ENCODE results near the gene ETFBKMT.

Gene ETFBKMT

GRCh38 chr12:31659087-31659942, at the start of gene ETFBKMT:
Gene ETFBKMT (plus strand): TSS chr12:31659688. CDS start chr12:31661954, 2,266 bp downstream.
- DNase-seq (ENCODE audit: insufficient read length, low spot score) (peak; percentile 73), FAIRE-seq (peak; percentile 94)

DNA sequence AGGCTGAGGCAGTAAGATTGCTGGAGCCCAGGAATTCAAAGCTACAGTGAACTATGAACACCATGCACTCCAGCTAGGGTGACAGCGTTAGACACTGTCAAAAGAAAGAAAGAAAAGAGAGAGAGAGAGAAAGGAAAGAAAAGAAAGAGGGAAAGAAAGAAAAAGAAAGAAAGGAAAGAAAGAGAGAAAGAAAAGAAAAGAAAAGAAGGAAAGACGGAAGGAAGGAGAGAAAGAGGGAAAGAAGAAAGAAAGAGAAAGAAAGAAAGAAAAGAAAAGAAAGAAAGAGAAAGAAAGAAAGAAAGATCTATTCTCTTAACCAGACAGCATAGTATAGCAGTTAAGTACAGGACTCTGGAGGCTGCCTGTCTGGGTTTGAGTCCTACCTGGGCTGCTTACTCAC, 46.7 kb upstream of the ETFBKMT start:
- no peak for DNase-seq (ENCODE audit: insufficient read length, low spot score)
- no peak for FAIRE-seq

DNA sequence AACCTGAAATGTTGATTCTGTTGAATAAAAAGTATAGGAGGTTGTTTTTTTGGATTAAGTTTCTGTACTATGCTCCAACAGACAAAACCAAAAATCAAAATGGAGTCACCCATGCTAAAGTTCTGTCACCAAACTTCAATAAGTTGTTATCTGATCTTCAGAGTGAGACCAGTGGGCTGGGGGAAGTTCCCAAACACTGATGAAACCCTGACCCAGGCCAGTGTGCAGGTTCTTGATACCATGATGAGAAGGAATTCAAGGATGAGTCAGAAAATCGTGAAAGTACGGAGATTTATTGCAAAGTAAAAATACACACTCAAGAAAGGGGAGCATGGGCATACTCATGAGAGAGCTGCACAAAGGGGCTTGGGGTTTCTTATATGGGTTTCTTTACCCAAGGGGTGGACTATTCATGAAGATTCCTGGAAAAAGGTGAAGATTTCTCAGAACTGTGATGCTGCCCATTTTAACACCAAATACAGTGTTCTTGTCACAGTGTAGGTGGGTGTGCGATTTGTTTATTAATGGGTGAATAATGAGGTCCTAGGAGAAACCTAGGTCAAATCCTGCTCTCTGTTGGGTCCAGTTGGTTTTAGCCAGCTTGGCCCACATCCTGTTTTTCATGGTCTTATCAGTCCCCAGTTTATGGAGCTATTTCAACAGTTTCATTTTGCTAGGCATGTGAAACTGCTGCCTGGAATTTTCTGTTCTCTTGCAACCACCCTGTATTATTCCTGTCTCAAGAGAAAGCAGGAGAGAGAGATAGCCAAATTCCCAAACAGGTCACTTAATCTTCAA, 41.1 kb upstream of the ETFBKMT start:
- FAIRE-seq (no peak), DNase-seq (ENCODE audit: insufficient read length, low spot score) (no peak)

DNA sequence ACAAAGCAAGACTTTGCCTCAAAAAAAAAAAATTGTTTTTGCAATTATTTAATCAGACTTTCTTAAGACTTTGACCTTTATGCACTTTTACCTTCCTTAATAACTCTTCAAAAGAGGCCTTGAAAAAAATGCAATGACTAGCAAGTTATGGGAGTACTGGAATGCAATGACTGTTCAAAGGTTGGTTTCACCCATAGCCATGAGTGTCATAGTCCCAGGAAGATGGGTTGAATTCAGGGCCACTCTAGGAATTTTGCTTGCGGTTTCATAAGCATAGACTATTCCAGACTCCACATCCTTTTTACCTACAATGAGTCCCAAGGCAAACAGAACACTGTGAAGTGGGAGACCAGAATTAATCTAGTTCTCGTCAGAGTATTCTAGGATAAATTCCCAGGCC, 39.2 kb upstream of the ETFBKMT start:
- DNase-seq (ENCODE audit: insufficient read length, low spot score), result no peak
- no peak for FAIRE-seq

DNA sequence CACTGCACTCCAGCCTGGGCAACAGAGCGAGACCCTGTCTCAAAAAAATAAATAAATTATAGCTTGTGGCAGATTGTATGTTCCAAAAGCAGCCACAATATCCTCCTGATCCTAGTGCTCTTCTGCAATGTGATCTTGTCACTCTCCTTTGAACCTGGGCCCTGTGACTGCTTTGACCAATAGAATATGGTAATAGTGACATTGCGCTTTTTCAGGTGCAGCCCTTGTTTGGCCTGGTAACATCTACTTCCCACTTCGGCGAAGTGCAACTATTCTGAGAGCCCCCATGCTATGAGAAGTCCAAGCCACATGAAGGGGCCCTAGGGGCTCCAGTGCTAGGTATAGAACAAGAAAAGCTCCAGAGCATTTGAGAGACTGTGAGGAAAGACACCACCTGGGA, 37.5 kb upstream of the ETFBKMT start:
- DNase-seq (ENCODE audit: insufficient read length, low spot score), result no peak
- no peak for FAIRE-seq

DNA sequence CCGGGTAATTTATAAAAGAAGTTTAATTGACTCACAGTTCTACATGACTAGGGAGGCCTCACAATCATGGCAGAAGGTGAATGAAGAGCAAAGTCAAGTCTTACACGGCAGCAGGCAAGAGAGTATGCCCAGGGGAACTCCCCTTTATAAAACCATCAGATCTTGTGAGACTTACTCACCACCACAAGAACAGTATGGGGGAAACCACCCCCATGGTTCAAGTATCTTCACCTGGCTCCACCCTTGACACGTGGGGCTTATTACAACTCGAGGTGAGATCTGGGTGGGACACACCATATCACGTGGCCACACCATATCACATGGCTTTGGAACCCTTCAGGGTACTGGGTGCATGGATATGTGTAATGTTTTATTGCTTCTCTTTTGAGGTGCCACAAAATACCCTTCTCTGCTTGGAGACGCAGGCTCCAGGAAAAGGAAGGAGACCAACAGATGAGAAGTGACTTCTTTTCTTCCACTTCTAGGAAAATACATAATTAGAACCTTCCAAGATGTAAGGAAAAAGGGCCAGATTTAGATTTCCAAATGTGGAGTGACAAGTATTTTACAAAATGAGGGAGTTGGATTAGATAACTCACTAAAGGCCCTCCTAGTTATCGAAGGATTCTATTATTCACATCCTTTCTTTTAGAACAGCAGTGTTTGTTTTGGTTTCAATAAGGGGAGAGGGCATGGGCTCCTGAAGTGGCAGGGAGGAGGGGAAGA, 33.1 kb upstream of the ETFBKMT start:
- no peak for FAIRE-seq
- DNase-seq (ENCODE audit: insufficient read length, low spot score), result no peak

DNA sequence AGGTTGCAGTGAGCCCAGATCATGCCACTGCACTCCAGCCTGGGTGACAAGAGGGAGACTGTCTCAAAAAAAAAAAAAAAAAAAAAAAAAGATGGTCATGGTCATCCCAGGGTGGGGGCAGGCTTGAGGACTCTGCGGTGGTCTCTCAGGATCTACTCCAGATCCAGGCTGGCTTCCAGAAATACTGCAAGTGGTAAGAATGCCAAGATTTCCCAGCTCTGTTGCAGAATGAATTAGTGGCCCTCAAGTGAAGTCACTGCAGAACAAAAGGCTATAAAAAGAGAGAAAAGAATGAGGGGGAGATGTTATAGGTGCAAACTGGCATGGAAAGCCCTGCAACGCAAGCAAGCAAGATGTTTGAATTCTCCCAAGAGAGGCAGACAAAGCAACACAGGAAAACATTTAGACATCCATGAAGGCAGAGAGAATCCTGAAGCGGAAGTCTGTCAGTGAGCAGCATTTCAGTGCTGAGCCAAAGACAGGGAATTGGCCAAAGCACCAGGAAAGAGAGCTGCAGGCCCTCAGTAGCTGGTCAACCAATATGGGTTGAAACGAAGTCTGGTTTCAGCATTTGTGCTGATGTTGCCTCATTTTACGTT, 31.9 kb upstream of the ETFBKMT start:
- FAIRE-seq (no peak), DNase-seq (ENCODE audit: insufficient read length, low spot score) (no peak)

GRCh38 chr12:31629756-31630732, 29.4 kb upstream of the ETFBKMT start:
- DNase-seq (ENCODE audit: insufficient read length, low spot score), result no peak
- no peak for FAIRE-seq

DNA sequence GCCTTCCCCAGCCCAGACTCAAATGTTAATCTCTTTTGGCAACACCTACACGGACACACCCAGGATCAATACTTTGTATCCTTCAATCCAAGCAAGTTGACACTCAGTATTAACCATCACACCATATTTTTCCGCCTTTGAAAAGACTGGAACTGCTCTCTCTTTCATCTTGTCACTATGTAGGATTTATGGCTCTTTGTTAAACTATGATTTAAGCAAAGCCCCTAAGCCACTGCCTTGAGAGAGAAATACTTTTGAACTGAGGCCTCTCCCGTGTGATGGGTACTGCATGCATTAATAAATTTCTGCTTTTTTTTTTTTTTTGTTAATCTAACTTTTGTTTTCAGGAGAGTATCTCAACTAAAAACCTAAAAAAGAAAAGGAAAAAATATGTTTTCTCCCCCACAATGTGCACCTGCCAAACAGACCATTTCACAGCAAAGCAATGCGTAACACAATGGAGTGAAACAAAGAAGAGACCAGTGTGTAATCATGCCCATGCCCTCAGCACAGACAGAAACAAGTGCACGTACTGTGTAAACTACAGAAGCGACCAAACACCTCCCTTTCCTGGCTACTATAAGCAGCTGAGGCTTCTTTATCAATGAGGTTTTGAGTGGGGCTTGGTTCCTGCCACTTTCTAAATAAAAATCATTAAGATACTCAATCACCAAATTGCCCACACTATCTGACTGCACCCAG, 28.3 kb upstream of the ETFBKMT start:
- no peak for FAIRE-seq
- no peak for DNase-seq (ENCODE audit: insufficient read length, low spot score)

DNA sequence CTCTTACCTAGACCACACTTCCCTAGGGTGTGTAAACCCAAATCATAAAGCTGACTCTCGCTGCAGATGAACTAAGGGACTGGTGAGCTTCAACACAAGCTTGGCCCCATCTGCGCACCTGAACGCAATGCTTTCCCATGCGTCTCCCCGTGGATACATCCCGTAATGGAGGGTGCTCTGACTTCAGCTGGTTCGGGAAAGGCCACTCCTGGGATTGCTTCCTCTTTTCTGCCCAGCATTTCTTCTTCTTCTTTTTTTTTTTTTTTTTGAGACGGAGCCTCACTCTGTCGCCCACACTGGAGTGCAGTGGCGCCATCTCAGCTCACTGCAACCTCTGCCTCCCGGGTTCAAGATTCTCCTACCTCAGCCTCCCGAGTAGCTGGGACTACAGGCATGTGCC, 27.7 kb upstream of the ETFBKMT start:
- DNase-seq (ENCODE audit: insufficient read length, low spot score) (no peak), FAIRE-seq (no peak)

DNA sequence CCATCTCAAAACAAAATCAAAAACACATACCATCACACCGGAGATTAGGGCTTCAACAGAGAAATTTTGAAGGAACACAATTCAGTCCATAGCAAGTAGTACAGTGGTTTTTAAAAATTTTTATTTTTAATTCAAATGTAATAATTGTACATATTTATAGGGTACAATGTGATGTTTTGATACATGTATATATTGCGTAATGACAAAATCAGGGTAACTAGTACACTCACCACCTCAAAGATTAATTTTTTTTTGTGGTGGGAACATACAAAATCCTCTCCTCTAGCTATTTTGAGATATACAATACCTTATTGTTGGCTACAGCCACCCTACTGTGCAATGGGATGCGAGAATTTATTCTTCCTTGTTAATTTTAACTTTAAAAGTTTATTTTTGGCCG, 26.0 kb upstream of the ETFBKMT start:
- no peak for FAIRE-seq
- no peak for DNase-seq (ENCODE audit: insufficient read length, low spot score)

- FAIRE-seq, result no peak
- DNase-seq (ENCODE audit: insufficient read length, low spot score), result no peak
These were observed 24.9 kb upstream of the ETFBKMT start for GRCh38 chr12:31634620-31635019.

DNA sequence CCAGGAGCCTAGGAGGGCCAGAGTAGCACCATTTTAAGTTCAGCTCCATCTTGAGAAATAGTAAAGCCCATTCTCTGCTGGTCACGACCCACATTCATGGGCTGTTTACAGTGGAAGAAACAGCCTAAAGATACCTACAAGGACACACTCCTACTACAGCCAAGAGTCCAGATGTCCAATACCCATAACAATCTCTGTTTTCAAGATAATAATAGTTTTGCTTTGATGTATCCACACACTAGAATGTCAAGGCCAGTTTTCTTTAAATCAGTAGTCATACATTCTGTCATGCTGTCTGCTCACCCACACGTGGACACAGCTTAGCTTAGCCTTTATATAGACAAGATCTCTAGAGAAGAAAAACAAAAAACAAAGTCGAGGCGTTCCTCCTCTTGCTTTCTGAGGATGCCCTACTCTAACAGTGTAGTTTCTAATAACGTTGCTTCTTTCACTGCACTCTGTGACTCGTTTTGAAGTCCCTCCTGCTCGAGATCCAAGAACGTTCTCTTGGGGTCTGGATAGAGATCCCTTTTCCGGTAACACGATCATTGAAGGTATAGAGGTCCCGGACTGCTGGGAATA, 17.9 kb upstream of the ETFBKMT start:
- no peak for DNase-seq (ENCODE audit: insufficient read length, low spot score)
- no peak for FAIRE-seq

DNA sequence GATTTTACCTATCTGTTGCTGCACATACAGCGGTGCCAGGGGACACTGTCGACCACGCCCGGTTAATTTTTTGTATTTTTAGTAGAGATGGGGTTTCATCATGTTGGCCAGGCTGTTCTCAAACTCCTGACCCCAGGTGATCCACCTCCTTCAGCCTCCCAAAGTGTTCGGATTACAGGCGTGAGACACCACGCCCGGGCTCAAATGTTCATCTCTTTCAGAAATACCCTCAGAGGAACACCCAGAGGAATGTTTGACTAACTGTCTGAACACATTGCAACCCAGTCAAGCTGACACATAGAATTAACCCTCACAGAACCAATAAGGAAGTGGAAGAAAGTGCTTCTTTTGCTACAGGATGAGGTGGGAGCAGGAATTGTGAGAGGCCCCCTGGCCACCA, 15.0 kb upstream of the ETFBKMT start:
- FAIRE-seq, result no peak
- DNase-seq (ENCODE audit: insufficient read length, low spot score), result no peak

GRCh38 chr12:31645924-31646323, 13.6 kb upstream of the ETFBKMT start:
- DNase-seq (ENCODE audit: insufficient read length, low spot score), result no peak
- FAIRE-seq, result no peak

DNA sequence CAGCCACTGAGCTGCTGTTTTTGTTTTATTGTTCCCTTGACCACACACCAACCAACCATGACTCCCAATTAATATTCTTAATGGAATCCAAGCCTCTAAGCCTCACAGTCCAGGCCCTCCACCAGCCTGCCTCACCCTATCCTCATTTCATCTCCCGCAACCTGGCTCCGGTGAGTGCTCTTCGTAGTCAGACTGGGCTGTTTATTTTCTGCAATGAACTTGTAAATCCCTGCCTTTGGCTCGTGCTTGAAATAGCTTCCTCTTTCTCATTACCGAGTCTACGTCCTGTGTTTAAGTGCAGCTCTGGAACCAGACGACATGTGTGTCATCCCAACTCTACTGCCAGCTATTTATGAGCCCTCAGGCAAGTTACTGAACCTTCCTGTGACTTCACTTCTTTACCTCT, 12.4 kb upstream of the ETFBKMT start:
- DNase-seq (ENCODE audit: insufficient read length, low spot score) (no peak), FAIRE-seq (no peak)

DNA sequence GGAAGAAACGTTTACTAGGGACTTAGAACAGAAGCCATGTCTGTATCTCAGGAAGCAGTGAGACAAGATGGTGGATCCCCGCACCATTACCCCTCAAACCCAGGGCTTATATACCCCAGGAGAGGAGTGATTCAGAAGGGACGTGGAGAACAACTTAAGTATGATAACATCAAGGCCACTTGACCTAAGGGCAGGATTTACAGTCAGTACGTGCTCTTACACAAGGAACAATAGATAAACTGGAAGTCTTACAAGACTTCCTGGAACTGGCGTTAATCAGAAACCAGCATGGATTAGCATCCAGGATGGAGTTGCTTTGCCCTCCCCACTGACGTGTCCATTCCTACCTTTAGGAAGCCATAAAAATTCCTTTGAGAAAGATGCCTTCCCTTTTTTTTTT, 8.6 kb upstream of the ETFBKMT start:
- no peak for DNase-seq (ENCODE audit: insufficient read length, low spot score)
- FAIRE-seq, result no peak

DNA sequence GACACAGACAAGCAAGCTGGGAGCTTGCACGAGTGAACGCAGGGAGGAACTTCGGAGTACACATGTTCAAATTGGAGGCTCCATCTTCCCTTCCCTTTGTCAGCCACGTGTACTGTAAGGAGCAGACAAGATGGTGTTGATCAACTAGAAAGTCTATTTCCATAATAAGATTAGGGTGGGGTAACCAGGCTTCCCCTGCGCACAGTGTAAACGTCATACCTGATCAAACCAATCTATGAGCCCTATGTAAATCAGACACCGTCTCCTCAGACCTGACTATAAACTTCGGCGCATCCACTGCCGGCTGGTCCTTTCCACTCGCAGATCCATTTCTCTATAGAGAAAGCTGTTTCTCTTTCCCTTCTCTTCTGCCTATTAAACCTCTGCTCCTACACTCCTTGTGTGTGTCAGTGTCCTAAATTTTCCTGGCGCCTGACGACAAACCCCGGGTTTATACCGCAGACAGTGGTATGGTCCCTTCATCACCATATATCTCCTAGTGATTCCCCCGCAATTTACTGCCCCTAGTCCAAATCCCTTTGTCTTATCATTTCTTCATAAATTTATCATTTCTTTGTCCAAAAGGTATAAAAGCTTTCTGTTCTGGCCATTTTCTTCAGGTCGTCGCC, 7.5 kb upstream of the ETFBKMT start:
- no peak for DNase-seq (ENCODE audit: insufficient read length, low spot score)

More for the DNA sequence above, 7.5 kb upstream of the ETFBKMT start:
- no peak for FAIRE-seq
